GM19023 (cell line): Measurements from ENCODE around the gene IKZF1.
A peak's percentile ranks its signal among the peaks of the same experiment; 100 is the strongest.
"Not testable (repeated sequence)": the region's sequence is repeated elsewhere in the genome, so short reads cannot be mapped to it uniquely, and the experiment has no call there.

Experiments
- ATAC-seq: cut with Tn5 transposase; IDR thresholded peaks from one replicate; pipeline ENCODE4 v1.9.1; 2021; ENCODE audit warnings: mild to moderate bottlenecking, moderate library complexity; ENCODE audit not compliant: unreplicated experiment

Gene IKZF1

DNA sequence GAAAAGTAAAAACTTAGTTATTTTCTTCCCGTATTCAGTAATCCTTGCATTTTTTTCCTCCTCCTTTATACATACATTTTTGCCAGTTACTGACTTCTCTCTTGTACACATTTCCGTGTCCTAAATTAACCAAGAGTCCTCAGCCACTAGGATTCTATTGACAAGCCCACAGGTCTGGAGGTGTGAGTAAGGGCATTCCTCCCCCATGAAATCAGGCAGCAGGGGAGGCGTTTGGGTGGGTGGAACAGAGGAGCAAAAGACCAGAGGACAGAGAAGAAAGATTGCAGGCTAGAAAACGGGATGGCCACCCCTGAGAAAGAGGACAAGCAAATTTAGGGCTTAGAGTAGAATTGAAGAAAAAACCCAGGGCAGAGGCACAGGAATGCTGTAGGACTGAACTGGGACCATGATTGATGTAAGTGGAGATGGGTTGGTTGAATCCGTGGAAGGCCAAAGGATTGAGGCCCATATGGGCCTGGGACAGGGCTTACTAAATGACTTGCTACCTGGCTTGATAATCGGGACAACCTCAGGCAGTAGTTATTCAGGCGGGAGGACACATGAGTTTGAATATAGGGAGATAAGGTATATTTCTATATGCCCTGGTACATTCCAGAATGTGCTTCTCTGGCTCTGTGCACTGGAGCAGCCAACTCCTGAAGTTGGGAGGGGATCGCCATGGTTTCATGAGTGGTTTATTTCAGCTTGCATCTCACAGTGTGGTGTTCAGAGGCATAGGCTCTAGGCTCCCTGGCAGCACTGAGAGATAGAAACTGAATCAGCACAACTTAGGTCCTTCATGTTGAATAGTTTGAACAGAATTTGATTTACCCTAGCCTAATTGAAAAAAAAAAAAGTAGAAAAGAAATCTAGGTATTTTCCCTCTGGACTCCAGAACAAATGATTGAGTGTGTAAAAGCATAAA, 28.0 kb downstream of the IKZF1 start:
- ATAC-seq: no peak

DNA sequence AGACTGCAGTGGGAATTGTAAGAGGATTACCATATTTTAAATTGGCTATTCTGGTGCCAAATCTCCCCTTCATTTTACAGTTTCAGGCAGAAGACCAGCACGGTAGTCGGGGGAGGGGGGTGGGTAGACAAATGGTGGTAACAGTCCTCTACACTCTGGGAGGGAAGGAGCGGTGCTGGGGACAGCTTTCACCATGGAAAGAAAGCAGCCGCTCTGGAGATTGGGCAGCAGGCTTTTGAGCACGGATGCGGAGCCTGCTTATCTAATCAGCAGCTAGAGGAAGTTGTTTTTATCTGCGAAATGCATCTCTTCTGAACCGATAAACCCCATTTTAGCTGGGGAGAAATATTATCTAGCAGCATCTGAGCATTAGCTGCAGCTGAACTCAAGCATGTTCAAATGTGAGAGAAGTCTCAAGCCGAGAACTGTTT, 28.7 kb downstream of the IKZF1 start:
- ATAC-seq: no peak

DNA sequence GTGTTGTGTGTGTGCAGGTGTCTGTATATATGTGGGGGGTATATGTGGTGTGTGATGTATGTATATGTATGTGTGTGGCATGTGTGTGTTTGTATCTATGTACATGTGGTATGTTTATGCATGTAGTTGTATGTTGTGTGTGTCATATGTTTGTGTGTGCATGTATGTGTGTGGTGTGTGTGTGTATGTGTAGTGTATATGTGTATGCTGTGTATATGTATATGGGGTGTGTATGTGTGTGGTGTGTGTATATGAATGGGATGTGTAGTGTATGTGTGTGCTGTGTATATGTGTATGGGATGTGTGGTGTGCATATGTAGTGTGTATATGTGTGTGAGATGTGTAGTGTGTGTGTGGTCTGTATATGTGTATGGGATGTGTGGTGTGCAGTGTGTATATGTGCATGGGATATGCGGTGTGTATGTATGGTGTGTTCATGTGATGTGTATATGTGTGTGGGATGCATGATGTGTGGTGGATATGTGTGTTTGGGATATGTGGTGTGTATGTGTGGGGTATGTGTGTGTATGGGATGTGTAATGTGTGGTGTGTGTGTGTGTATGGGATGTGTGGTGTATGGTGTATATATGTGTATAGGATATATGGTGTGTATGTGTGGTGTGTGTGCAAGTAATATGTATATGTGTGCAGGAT, 30.0 kb downstream of the IKZF1 start:
- no peak for ATAC-seq

DNA sequence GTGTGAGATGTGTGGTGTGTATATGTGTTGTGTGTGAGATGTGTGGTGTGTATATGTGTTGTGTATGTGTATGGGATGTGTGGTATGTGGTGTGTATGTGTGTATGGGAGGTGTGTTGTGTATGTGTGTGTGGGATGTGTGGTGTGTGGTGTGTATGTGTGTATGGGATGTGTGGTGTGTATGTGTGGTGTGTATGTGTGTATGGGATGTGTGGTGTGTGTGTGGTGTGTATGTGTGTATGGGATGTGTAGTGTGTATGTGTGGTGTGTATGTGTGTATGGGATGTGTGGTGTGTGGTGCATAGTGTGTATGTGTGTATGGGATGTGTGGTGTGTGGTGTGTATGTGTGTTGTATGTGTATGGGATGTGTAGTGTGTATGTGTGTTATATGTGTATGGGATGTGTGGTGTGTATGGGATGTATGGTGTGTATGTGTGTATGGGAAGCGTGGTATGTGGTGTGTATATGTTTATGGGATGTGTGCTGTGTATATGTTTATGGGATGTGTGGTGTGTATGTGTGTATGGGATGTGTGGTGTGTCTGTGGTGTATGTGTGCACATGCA, 30.8 kb downstream of the IKZF1 start:
- ATAC-seq: no peak

DNA sequence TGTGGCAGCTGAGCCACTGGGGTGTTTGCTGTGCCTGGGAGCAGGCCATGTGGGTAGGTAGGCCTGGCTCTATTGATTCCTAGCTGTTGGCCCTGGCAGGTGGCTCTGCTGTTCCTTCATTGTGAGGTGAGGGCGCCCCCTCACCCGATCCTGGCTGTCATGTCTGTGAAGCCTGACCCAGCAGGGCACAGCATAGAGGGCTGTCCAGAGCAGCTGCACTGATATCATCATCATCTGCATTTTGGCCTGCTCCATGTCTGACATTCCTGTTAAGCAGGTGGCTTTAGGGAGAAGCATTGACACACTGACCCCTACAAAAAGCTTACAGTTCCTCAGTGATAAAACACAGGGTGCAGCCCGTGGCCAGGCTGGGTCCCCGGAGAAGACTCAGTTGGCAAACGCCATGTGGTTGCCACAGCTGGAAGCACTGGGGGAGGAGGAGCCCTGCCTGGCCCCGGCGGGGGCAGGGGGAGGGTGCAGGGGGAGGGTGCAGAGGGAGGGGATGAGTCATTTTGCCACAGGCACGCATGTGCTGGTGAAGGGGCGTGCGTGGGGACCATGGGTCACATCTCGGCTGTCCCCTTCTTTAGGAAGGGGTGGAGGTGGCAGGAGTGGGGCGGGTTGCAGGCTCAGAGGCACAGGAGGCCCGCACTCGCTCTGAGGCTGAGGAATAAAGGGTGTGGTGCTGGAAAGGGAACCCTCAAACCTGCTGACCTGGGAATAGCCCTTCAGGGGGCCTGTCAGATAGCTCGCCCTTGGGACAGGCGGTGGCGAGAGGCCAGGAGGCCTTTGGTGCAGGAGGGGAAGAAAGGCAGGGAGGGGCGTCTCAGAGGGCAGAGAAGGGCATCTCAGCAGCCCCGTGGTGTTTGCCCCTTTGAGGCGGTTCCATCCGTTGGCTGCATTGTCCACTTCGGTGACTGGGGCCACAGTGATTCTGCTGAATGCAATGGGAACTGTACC, 31.6 kb downstream of the IKZF1 start:
- peak; percentile 26 for ATAC-seq

DNA sequence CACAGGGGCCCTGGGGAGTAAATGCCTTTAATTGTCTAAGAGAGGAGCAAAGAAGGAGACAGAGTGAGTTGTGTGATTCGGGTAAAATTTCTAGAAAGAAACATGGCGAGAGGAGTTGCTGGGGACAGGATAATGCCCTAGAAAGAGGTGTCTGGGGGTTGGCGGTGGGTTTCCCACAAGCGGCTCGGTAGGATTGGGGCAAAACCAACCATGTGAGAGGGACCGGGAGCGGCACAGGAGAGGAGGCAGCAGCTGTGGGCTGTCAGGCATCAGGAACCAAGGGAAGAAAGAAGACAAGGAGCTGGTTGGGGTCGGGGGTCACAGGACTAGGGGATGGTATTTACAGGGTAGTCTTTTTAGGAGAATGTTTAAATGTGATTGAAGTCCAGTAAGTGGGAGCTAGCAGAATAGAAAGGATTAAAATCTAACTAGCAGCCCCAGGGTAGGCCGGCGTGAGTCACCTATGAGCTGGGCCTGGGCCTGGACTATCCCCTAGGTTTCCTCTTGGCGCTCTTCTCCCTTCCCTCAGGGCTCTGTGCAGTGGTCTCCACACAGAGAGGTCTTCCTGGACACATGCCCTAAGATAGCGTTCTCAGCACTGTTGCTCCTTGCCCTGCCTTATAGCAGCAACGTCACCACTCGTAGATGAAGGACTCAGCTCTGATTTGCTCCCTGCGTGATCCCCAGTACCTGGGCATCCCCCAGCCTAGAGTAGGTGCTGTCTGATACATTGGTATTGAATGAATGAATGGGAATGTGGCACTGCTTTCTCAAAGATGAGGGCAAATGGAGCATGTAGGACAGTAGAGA, 32.6 kb downstream of the IKZF1 start:
- ATAC-seq: no peak

DNA sequence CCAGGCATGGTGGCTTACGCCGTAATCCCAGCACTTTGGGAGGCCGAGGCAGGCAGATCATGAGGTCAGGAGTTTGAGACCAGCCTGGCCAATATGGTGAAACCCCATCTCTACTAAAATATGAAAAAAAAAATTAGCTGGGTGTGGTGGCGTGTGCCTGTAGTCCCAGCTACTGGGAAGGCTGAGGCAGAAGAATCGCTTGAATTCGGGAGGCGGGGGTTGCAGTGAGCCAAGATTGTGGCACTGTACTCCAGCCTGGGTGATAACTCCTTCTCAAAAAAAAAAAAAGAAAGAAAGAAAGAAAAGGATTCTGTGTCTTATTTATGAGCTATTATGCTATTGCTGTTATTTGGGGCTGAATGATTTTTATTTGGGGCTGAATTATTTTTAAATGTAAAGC, 35.0 kb downstream of the IKZF1 start:
- ATAC-seq: not testable (repeated sequence)

DNA sequence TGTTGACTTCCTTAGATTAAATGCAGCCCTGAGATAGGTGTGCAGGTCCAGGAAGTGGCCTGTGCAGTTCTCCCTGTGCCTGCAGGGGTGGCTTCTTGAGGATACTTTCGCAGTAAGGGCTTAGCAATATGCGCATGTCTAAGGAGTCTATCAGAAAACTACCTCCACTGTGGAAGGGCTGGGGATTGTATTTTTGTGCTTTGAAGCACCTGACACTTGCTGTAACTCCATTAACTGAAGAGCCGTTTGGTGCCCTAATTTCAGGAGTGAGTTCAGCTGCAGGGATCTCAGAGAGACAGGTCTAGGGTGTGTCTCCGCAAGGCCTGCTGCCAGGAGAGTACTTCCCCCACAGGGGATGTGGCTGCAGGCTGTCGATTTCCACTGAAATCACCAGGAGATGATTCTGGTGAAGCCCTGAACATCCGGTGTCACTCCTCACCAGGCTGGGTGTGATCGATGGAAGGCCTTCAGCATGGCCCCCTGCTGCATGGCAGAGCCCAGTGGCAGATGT, 35.5 kb downstream of the IKZF1 start:
- no peak for ATAC-seq

DNA sequence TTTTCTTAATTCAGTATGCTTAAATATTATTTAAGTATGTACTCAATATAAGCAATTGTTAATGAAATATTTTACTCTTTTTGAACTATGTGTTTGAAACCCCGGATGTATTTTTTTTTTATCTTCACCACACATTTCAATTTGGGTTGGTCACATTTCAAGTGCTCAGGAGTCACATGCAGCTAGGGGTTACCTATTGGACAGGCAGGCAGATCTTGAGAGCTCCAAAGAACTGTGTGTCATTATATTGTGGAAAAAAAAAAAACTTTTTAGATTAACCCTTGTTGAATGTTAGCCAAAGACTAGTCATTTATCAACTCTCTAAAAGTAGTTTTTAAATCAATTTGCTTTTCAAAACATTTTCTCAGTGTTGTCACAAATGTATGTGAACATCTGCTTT, 37.2 kb downstream of the IKZF1 start:
- no peak for ATAC-seq

DNA sequence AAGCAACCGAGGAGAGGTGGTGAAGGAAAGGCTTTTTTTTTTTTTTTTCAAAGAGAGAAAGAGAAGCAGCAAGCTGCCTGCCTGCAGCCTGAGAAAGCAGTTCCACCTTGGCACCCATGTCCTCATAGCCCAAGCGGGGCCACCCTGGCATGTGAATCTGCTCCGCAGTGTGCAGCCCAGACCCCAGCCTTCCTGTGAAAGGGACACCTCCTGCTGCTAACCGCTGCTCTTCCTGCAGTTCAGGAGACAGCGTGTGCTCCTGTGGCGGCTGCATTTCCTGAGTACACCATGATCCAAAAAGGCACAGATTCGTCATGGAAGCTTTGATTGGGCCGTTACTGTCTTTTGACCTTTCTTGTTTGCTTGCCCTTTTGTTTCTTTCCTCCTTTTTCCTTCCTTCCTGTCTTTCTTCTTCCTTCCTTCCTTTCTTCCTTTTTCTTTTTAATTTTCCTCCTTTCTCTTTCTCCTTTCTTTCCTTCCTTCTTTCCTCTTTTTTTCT, 38.1 kb downstream of the IKZF1 start:
- ATAC-seq: no peak

DNA sequence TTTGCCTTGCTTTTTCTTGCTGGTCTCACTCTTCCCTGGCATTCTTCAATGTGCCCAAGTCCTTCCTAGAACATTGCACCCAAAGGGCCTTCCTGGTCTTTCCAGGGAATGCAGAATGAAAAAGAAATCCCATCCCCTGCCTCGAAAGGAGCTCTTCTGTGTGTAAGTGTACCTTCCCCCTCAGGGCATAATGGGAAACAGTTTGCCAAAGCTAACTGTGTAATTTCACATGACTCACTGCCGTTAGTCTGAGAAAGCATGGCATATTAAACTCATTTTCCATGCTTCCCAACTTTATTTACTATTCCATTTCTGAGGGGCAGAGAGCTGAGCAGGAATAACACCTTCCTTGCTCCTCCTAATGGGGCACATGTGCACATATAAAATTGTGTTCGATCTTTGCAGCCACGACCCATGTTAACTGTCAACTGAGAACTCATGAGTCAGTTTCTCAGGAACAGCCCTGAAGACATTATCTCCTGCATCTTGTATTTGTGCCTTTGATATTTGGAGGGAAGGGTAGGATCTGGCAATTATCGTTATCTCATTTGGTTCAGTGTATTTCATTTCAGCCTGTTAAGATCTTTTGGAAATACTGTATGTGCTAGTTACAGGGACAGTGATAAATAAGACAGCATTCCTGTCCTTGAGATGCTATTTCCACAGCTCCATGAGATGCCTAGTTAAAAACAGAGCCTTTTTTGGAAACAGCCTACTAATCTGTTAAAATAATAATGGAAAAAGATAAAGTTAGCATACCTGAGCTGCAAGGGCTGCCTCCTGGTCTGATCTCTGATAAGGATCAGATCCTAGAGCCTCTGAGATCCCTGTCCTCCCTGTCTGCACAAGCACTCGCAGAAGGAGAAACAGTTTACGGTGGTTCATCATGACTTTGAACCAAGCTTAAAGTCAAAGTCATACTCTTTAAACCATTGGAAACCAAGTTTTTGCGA, 42.3 kb downstream of the IKZF1 start:
- ATAC-seq: no peak

DNA sequence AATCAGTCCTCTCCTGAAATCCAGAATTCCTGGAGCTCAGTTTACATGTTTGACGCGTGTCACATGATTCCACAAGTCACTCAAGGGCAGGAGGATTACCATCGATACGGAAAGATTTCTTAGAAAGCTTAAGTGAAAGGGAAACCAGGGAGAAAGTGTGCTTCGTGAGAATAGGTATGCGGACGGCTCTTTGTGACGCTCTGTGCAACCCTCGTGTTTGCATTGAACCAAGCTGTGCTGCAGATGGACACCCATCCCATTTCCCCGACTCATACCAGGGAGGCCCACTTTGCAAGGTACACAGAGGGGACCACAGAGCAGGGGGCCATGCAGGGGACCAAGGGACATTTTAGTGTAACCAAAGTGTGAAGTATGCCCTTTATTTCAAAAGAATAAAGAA, 43.2 kb downstream of the IKZF1 start:
- ATAC-seq: no peak

DNA sequence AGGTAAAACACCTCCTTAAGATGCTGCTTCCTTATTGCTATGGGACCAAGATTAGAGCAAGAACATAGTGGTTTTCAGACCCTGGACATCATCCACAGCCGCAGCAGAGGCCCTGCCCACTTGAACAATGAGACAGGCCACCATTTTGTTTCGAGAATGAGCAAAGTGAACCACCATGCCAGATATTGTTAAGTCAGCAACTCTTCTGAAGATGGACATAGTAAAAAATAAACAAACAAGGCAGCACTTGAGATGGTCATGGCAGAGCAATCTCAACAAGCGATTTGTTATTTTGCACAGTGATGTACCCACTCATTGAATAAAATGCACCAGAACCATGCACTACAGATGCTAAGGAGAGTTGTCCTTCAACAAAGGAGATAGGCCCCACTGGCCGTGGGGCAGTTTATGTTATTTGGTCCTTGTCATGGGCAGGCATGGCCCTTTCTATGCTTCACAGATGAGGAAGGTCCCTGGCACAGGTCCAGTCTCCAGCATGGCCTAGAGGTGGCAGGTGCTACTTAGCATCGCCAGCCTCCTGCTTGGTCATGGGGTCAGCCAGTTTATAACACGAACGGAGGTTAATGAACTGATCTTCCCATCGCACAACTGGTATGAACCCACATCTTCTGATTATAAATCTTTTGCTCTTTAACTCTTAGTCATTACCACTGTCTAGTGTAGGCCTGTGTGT, 44.1 kb downstream of the IKZF1 start:
- ATAC-seq: no peak

DNA sequence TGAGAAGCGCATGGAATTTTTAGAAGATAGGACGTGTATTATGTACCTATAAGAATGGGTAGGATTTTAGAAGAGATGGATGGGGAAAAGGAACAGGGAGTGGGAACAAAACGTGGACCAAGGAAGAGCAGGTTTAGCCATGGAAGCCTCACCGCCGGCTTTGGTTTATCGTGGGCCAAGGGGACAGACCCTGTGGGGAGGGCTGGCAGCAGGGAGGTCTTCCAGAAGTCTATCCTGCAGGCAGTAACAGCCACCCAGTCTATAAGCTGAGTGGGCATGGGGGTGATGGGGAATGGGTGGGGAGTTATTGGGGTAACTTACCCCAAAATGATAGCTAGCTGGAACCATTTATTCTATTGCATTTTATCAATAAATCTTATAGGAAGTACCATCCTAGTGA, 44.9 kb downstream of the IKZF1 start:
- no peak for ATAC-seq

DNA sequence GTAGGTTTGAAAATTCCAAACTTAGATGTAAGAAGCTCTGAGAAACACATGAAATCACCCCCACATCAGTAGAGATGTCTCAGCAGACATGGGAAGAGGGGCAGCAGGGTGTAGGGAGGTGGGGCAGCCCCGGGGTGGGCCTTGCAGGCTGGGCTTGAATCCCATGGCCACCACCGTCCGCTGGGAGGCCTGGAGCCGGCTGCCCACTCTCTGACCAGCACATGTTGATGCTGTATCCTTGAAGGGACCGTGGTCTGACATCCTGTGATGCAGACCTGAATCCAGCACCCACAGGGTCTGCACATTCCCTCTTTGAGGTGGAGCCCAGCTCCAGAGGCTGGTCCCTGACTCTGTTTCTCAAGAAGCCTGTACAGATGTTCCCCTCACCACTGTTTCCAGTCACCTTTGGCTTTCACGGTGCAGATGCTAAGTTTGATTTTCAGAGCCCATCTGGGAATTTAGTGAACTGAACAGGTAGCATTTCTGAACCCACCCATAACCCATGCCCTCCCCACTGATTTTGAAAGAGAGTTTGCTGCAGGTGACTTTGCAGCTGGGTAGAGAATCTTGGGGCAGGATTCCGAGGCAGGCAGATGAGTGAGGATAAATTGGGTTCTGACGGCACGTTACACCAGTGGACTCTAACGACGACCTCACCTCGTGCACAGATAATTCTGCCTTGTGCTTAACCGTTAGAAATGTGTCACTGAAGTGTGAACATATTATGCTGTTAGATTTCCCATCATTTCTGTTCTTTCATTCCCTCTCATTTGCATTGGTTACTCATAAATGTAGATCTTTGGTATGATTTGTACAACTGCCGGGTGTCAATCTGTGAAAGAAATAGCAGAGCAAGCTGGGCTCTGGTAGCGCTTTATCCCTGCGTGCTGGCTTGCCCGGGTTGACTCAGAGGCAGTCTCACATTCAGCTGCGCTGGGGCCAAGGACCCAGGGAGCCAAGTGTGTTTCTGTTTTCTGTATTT, 45.7 kb downstream of the IKZF1 start:
- ATAC-seq: peak; percentile 83

DNA sequence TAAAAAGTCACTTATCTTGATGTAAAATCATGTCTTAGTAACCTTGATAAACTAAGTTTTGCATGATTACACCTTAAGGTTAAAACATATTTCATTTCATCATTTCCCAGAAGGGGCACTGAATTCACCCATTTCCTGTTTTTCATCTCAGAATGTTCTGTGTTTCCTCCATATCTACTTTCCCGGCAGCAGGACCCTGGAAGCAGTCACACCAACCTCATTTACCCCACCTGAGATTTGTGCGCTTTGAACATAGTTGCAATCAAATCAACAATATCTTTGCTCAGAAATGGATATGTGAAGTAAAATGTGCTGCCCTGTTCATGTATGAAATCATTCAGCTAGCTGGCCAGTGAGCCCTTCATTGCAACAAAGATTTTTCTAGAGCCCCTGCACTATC, 46.8 kb downstream of the IKZF1 start:
- no peak for ATAC-seq

DNA sequence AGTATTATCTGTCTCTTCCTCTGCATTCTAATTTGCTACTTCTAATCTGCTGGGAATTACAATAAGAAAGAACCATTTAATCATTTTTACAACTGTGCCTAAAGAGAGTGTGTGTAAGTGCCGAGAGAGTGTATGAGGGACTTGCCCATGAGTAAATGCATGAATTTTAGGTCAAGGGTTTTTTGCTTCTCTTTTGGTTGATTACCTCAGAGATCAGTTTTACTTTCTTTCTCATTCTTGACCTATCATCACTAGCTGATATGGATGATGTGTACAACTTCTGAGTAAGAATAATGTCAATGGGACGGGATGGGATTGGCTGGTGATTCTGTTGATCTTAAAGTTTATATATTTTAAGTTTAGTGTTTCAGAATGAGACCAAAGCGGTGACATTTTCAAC, 47.8 kb downstream of the IKZF1 start:
- ATAC-seq: peak; percentile 80
